WERI-Rb-1 (cell line): ENCODE data around the gene ASZ1.
"Not testable (repeated sequence)": the region's sequence is repeated elsewhere in the genome, so short reads cannot be mapped to it uniquely, and the experiment has no call there.

Experiments used
- DNase-seq: peaks from one replicate; pipeline ENCODE4 v3.0.0-alpha.2; 2020
- H3K27ac ChIP-seq: fragments of 250-450 bp; sonication (Bioruptor Pico); 2 replicates; pipeline ENCODE4 v1.5.1; 2020; ENCODE audit warnings: mild to moderate bottlenecking, moderate library complexity
- H3K27me3 ChIP-seq: fragments of 250-450 bp; sonication (Bioruptor Pico); 2 replicates; pipeline ENCODE4 v1.5.1; 2021; ENCODE audit warnings: mild to moderate bottlenecking, low read depth, moderate library complexity; ENCODE audit not compliant: insufficient read depth, severe bottlenecking
- H3K36me3 ChIP-seq: fragments of 250-450 bp; sonication (Bioruptor Pico); 2 replicates; pipeline ENCODE4 v1.5.1; 2020; ENCODE audit warnings: mild to moderate bottlenecking, moderate library complexity
- H3K4me3 ChIP-seq: 2 replicates; pipeline ENCODE4 v1.5.1; 2011; ENCODE audit warnings: low read depth, mild to moderate bottlenecking, control low read depth, low read length
- H3K9me3 ChIP-seq: fragments of 250-450 bp; sonication (Bioruptor Pico); 2 replicates; pipeline ENCODE4 v1.5.1; 2021; ENCODE audit warnings: mild to moderate bottlenecking, moderate library complexity; ENCODE audit not compliant: severe bottlenecking
- TF ChIP-seq, protein P1 (sequence below): IDR thresholded peaks from 2 replicates; pipeline ENCODE4 v1.5.1; 2011; ENCODE audit warnings: low read depth, mild to moderate bottlenecking, control low read depth, inconsistent platforms, low read length

Gene ASZ1, protein sequence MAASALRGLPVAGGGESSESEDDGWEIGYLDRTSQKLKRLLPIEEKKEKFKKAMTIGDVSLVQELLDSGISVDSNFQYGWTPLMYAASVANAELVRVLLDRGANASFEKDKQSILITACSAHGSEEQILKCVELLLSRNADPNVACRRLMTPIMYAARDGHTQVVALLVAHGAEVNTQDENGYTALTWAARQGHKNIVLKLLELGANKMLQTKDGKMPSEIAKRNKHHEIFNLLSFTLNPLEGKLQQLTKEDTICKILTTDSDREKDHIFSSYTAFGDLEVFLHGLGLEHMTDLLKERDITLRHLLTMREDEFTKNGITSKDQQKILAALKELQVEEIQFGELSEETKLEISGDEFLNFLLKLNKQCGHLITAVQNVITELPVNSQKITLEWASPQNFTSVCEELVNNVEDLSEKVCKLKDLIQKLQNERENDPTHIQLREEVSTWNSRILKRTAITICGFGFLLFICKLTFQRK

DNA sequence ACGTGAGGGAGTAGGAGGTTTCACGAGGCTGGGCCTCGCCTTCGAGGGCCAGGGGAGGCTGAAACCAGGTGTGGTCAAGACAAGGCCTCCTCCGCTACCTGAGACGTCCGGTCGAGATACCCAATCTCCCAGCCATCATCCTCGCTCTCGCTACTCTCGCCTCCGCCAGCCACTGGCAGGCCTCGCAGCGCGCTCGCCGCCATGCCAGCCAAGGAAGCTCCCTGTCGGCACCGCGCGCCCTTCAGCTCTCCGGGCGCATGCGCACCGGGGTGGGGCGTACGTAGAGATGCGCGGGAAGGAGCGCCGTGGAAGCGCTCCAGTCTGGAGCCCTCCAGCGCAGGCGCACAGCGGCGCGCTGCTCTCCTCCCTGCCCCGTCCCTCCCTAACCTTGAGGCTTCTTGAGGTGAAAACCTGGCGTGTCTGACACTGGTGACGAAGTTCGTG is at the start of gene ASZ1:
TSS of gene ASZ1 (minus strand) at position 236 of the 444 bp plus-strand sequence. CDS start at position 203, 33 bp downstream.
- H3K27ac ChIP-seq, result no peak within 1 kb of the TSS

GRCh38 chr7:117476557-117477215 is 49.4 kb upstream of the ASZ1 start:
- H3K27me3 ChIP-seq, result peaks cover 59% of the 10 kb centered on the region
- H3K36me3 ChIP-seq, result no peaks in the 10 kb centered on the region
- H3K4me3 ChIP-seq, result no peak overlapping the region
- TF ChIP-seq, protein P1, sequence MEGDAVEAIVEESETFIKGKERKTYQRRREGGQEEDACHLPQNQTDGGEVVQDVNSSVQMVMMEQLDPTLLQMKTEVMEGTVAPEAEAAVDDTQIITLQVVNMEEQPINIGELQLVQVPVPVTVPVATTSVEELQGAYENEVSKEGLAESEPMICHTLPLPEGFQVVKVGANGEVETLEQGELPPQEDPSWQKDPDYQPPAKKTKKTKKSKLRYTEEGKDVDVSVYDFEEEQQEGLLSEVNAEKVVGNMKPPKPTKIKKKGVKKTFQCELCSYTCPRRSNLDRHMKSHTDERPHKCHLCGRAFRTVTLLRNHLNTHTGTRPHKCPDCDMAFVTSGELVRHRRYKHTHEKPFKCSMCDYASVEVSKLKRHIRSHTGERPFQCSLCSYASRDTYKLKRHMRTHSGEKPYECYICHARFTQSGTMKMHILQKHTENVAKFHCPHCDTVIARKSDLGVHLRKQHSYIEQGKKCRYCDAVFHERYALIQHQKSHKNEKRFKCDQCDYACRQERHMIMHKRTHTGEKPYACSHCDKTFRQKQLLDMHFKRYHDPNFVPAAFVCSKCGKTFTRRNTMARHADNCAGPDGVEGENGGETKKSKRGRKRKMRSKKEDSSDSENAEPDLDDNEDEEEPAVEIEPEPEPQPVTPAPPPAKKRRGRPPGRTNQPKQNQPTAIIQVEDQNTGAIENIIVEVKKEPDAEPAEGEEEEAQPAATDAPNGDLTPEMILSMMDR, result no peak
- H3K27ac ChIP-seq, result no peak overlapping the region
- DNase-seq, result no peak
- H3K9me3 ChIP-seq, result no peaks in the 10 kb centered on the region

More for the DNA sequence above, at the start of gene ASZ1:
- Histone ChIP-seq H3K27me3 (peaks cover 36% of the 10 kb centered on the region), H3K4me3 (no peak within 1 kb of the TSS), H3K36me3 (no peaks in the 10 kb centered on the region), H3K9me3 (no peaks in the 10 kb centered on the region)
- no peak for DNase-seq
- TF ChIP-seq, protein P1, result no peak

GRCh38 chr7:117472335-117472734 is 45.0 kb upstream of the ASZ1 start:
- DNase-seq, result no peak
- Histone ChIP-seq H3K27ac (no peak overlapping the region), H3K9me3 (no peaks in the 10 kb centered on the region), H3K4me3 (no peak overlapping the region), H3K27me3 (peaks cover 29% of the 10 kb centered on the region), H3K36me3 (no peaks in the 10 kb centered on the region)
- TF ChIP-seq, protein P1, result no peak

GRCh38 chr7:117470777-117471176 is 43.5 kb upstream of the ASZ1 start:
- H3K36me3 ChIP-seq, result no peaks in the 10 kb centered on the region
- DNase-seq, result no peak
- H3K27ac ChIP-seq, result no peak overlapping the region
- TF ChIP-seq, protein P1, result no peak
- no peaks in the 10 kb centered on the region for H3K9me3 ChIP-seq
- H3K4me3 ChIP-seq, result no peak overlapping the region
- peaks cover 16% of the 10 kb centered on the region for H3K27me3 ChIP-seq

DNA sequence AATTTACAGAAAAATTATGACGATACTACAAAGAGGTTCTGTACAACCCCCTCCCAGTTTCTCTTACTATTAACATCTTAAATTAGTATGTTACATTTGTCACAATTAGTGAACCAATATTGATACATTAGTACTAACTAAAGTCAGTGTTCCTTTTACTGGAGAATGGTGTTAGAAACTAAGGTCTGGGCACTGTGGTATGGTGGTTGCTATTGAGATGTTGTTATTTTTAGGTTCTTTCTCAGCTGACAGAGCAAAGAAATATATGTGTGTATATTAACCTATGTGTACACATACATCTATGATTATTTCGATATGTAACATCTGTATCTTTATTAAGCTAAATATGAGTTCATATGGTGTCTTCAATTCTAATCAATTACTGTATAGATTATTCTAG is 40.9 kb upstream of the ASZ1 start:
- Histone ChIP-seq H3K36me3 (no peaks in the 10 kb centered on the region), H3K27ac (no peak overlapping the region), H3K27me3 (peaks cover 12% of the 10 kb centered on the region), H3K9me3 (no peaks in the 10 kb centered on the region), H3K4me3 (no peak overlapping the region)
- TF ChIP-seq, protein P1, result no peak
- no peak for DNase-seq

DNA sequence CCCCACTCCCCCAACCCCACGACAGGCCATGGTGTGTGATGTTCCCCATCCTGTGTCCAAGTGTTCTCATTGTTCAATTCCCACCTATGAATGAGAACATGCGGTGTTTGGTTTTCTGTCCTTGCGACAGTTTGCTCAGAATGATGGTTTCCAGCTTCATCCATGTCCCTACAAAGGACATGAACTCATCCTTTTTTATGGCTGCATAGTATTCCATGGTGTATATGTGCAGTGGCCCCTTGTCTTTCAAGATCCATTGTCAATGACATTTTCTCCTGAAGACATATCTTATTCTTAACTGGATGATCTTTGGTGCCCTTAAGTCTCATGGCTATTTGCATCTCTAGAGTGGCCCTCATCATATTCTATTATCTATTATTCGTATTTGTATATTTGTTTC is 33.5 kb upstream of the ASZ1 start:
- H3K36me3 ChIP-seq, H3K9me3 ChIP-seq, H3K27ac ChIP-seq, DNase-seq, H3K4me3 ChIP-seq: not testable (repeated sequence)
- H3K27me3 ChIP-seq, result peaks cover 19% of the 10 kb centered on the region
